Measurements from ENCODE around the gene BCAS1. TPM values are rescaled to one million over a fixed set of nuclear protein-coding genes. Genes with fewer than 3 reads are reported as not detected.

Gene BCAS1
- total and polyA plus RNA-seq, 2 donors (not counting 3 experiments of a cell fraction or from before 2014, with no cell fraction given), result not detected

DNA sequence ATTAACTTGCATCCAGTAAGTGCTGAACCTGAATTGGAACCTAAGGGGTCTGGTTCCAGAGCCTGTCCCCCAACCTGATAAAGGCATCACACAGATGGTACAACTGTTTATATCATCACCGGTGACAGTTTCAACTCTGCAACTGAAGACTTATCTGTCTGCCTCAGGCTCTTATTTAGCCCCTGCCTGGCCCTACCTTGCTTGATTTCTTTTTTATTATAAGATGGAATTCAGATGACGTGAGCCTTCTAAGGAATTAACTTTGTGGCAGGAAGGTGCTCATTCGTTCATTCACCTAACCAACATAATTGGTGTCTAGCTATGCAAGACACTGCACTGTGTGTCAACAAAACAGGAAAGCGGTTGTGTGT, 175.0 kb downstream of the BCAS1 start:
- no peak for FAIRE-seq
- H3K4me3 ChIP-seq (replicated peaks in 1 of 3; ENCODE audit: insufficient read depth in 1 of 3, low read depth in 1 of 3, low read length in 3 of 3), result no peak overlapping the region
- ChIA-PET CTCF (interaction anchor here (0.6 kb wide), 1 partner anchor 12 kb away, joined by 4 read pairs; no protein-coding TSS in a partner anchor), POLR2A (interaction anchor here (0.6 kb wide), 1 partner anchor 66 kb away, joined by 3 read pairs; no protein-coding TSS in a partner anchor)
- no peak overlapping the region for H3K4me2 ChIP-seq (ENCODE audit: insufficient read depth, low read length)
- no TSS peak for BruUV-seq (replicated peaks)
- peaks cover 34% of the 10 kb centered on the region for H3K4me1 ChIP-seq (ENCODE audit: control insufficient read depth, extremely low read depth, insufficient read depth, low read length)
- no peaks in the 10 kb centered on the region for H3K9me3 ChIP-seq (replicated peaks; ENCODE audit: control insufficient read depth, insufficient read depth, low read length)
- H3K9ac ChIP-seq (replicated peaks; ENCODE audit: extremely low read depth, insufficient read depth, low read length), result no peak overlapping the region
- H3K27ac ChIP-seq (ENCODE audit: insufficient read depth, low read depth, low read length), result no peak overlapping the region
- no peaks in the 10 kb centered on the region for H4K20me1 ChIP-seq (replicated peaks; ENCODE audit: control insufficient read depth, extremely low read depth, insufficient read depth, low read length)
- intact Hi-C loops (cut with micrococcal nuclease) (loop anchor here (5.0 kb wide), 1 partner anchor 1403 kb away; no protein-coding TSS in a partner anchor), dilution Hi-C loops (cut with MboI; ENCODE audit: extremely low pct_ligation_motif_present, low sequenced_read_pairs) (no loop called here)
- no peaks in the 10 kb centered on the region for H3K27me3 ChIP-seq (ENCODE audit: control insufficient read depth in 2 of 2, insufficient read depth in 2 of 2, low read length in 2 of 2)
- no peaks in the 10 kb centered on the region for H3K79me2 ChIP-seq (ENCODE audit: control insufficient read depth, insufficient read depth, low read length)
- no peak overlapping the region for H2AFZ ChIP-seq (ENCODE audit: low read depth, low read length)
- TF ChIP-seq POLR2A (IDR thresholded peaks at IDR 0.05; ENCODE audit: low read depth, low read length) (no peak), FOS (IDR thresholded peaks at IDR 0.05; ENCODE audit: borderline replicate concordance, insufficient read depth, low read length) (no peak), MYC (IDR thresholded peaks at IDR 0.05; ENCODE audit: low read depth, low read length) (no peak), EZH2 (IDR thresholded peaks at IDR 0.05; ENCODE audit: borderline replicate concordance, low read depth, low read length, severe bottlenecking) (no peak), JUN (IDR thresholded peaks at IDR 0.05; ENCODE audit: borderline replicate concordance, insufficient read depth, insufficient read length, low read depth) (no peak), POLR2AphosphoS5 (IDR thresholded peaks at IDR 0.05; ENCODE audit: insufficient read depth, low read depth, low read length) (no peak), GATA2 (IDR thresholded peaks at IDR 0.05; ENCODE audit: insufficient read depth, insufficient read length, low read depth, low read length) (no peak)
- TF ChIP-seq, protein P1, sequence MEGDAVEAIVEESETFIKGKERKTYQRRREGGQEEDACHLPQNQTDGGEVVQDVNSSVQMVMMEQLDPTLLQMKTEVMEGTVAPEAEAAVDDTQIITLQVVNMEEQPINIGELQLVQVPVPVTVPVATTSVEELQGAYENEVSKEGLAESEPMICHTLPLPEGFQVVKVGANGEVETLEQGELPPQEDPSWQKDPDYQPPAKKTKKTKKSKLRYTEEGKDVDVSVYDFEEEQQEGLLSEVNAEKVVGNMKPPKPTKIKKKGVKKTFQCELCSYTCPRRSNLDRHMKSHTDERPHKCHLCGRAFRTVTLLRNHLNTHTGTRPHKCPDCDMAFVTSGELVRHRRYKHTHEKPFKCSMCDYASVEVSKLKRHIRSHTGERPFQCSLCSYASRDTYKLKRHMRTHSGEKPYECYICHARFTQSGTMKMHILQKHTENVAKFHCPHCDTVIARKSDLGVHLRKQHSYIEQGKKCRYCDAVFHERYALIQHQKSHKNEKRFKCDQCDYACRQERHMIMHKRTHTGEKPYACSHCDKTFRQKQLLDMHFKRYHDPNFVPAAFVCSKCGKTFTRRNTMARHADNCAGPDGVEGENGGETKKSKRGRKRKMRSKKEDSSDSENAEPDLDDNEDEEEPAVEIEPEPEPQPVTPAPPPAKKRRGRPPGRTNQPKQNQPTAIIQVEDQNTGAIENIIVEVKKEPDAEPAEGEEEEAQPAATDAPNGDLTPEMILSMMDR (IDR thresholded peaks at IDR 0.05; ENCODE audit: extremely low read depth in 1 of 2, insufficient read depth in 1 of 2, low read depth in 1 of 2, low read length in 2 of 2), result no peak
- TF ChIP-seq, protein P2, sequence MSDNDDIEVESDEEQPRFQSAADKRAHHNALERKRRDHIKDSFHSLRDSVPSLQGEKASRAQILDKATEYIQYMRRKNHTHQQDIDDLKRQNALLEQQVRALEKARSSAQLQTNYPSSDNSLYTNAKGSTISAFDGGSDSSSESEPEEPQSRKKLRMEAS (IDR thresholded peaks at IDR 0.05; ENCODE audit: insufficient read depth, insufficient read length), result no peak
- no peak for DNase-seq (ENCODE audit: low read depth, low spot score)
- no peaks in the 10 kb centered on the region for H3K36me3 ChIP-seq (ENCODE audit: control insufficient read depth in 2 of 2, extremely low read depth in 1 of 2, insufficient read depth in 2 of 2, low read length in 2 of 2)
- H3K9me1 ChIP-seq (replicated peaks; ENCODE audit: control insufficient read depth, extremely low read depth, insufficient read depth, low read length), result no peaks in the 10 kb centered on the region
